Stimulated activated CD8-positive, alpha-beta memory T cell treated with anti-CD3 and anti-CD28 coated beads, Interleukin-7, amount 100 ng/mL, for 24 hours (primary cell): ENCODE results near the gene DDX28.
A peak's percentile ranks its signal among the peaks of the same experiment; 100 is the strongest.

Experiments
- DNase-seq: peaks from one replicate; pipeline ENCODE4 v3.0.0-alpha.2; 2020; ENCODE audit warnings: low read depth

DDX28 gene, protein sequence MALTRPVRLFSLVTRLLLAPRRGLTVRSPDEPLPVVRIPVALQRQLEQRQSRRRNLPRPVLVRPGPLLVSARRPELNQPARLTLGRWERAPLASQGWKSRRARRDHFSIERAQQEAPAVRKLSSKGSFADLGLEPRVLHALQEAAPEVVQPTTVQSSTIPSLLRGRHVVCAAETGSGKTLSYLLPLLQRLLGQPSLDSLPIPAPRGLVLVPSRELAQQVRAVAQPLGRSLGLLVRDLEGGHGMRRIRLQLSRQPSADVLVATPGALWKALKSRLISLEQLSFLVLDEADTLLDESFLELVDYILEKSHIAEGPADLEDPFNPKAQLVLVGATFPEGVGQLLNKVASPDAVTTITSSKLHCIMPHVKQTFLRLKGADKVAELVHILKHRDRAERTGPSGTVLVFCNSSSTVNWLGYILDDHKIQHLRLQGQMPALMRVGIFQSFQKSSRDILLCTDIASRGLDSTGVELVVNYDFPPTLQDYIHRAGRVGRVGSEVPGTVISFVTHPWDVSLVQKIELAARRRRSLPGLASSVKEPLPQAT

DNA sequence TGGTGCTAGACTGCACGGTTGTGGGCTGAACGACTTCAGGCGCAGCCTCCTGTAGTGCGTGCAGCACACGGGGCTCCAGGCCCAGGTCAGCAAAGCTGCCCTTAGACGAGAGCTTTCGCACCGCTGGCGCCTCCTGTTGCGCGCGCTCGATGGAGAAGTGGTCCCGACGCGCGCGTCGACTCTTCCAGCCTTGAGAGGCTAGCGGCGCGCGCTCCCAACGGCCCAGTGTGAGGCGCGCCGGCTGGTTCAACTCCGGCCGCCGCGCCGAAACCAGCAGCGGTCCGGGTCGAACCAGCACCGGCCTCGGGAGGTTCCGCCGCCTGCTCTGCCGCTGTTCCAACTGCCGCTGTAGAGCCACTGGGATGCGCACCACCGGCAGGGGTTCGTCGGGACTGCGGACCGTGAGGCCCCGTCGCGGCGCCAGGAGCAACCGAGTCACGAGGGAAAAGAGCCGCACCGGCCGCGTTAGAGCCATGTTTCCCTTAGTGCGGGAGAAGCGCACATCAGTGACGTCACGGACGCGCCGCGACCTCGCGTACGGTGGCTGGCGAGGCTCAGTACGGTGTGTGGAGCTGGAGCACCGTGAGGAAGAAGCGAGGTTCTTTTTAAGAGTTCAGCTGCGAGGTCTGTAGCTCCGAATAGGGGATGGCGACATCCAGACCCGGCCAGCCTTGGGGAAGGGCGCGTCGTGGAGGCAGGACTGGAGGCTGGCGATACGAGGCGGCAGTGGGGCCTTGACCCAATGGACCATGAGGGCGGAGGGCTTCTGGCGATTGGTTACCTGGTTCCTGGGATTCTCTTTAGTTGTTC, at the start of gene DDX28, which contains the start of gene DUS2:
Gene DDX28, minus strand, starts transcription at position 505 of the 810 bp plus-strand sequence. Its CDS starts 30 bp downstream, at position 475.
Gene DUS2, plus strand, starts transcription at position 557 of the 810 bp plus-strand sequence. CDS start 14,740 bp downstream, outside the sequence.
- DNase-seq, result peak; percentile 93

DNA sequence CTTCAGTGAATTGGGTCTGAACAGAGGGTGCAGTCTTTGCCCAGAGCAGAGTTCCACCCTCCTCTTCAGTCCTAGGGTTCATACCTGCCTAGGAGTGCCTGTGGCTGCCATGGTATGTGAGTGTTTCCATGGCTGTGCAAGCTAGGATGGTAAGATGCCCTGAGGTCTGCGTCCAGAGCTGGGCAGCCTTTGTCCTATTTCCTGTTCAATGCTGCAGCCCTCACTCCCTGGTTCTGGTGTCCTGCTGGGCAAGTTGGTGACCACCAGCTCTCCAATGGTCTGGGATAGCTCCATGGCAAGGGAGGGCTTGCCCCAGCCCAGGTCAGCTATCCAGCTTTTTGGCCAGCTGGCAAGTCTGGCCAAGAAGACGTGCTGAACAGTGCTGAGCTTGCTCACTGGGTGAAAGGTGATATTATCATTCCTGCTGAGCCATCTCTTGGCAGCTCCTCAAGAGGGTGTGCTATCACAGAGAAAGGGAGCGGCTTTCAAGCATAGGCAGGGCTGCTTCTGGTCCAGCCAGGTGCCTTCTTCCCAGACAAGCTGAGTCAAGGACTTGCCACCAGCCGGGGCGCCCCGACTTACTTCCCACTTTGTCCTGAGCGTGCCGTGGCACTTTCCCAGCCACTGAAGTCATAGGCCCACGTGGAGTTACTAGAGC, 49.1 kb upstream of the DDX28 start:
- DNase-seq, result no peak

DNA sequence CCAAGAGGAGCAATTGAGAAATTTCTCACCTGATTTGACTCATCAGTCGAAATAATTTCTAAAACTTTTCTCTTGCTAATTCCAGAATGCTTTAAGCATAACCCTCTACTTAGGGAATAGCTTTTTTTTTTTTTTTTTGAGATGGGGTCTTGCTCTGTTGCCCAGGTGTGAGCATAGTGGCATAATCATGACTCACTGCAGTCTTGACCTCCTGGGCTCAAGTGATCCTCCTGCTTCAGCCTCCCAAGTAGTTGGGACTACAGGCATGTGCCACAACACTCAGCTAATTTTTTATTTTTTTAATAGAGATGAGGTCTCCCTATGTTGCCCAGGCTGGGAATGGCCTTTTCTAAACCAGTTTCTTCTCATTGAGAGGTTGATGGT, 48.5 kb upstream of the DDX28 start:
- no peak for DNase-seq

DNA sequence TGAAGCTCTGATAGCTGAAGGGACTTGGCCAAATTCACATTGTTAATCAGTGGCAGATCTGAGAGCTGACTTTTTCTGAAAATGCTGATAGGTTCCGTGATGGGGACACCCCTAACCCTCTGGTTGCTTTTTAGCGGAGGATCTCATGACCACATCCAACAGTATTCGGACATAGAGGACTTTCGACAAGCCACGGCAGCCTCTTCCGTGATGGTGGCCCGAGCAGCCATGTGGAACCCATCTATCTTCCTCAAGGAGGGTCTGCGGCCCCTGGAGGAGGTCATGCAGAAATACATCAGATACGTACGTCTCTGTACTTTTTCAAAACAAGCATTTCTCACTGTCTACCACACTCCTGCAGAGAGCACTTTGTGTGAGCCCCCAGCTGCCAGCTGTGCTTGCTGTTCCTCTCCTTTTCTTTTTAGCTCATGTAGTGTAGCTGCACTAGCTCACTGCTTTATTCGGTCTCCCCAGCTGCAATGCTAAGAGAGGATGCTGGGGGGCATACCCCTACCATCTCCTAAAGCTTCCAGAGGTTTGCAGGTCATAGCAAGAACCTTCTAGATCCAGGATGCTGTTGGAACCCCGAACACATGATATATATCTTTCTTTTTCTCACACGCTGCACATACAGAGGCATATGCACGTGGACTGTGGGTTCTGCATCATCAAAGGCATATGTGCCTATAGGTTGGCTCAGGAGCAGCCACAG, 47.9 kb upstream of the DDX28 start:
- no peak for DNase-seq

DNA sequence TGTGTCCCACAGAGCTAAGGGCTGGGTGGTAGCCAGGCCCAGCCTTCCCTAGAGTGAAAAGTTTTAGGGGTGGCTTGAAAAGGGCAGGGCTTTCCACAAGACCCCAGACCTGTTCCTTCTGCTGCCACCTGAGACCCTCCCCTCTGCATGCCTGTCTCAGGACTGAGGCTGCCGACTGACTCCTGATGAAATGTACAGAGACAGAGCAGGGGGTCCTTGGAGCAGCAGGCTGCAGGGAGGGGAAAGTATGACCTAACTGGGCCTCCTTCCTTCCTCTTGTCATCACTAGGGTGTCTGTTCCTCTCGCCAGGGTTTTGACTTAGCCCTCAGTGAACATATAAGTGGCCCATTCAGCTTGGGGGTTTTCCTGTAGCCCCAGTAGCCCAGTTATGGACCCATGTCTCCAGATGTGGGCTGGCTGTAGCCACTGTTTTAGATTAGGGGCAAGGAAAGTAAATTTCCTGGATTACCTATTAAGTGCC, 47.3 kb upstream of the DDX28 start:
- DNase-seq, result no peak

DNA sequence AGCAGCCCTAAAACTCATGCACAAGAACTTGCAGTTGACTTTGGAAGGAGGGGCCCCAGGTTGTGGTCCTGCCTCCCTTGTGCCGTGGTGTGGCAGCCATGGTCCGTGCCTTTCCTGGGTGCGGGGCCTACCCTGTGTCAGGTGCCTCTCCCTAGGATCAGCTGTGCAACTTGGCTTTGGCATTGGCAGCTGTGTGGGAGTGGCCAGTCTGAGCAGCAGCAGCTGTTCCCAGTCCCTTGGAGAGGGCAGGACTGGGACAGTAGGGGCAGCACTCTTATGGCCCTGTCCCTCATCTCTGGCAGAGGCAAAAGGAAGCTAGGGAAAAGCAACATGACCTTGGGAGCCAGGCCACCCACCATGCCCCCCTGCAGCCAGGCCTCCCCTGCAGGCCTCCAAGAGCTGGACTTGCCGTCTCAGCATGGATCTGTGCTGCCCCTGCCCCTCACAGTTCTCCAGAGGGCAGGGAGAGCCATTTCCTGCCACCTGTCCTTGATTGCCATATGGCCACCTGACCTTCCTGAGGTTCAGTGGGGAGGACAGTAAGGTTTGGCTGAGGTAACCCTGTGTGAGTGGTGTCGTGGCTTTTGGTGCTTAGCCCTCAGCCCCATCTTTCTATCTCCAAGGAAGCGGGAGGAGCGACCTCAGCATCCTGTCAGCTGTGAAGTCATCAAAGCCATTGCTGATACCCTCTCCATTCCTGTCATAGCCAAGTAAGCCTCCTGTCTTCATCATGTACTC, 46.6 kb upstream of the DDX28 start:
- no peak for DNase-seq

DNA sequence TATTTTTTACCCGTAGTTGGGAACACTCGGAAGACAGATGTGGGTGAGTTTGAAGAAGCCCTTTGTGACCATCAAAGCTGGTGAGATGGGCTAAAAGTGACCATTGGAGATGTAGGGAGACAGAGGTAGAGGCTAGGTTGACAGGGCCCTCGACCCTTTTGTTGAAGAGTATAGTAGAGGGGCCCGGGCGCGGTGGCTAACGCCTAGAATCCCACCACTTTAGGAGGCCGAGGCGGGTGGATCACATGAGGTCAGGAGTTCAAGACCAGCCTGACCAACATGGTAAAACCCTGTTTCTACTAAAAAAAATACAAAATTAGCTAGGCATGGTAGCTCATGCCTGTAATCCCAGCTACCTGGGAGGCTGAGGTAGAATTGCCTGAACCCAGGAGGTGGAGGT, 45.9 kb upstream of the DDX28 start:
- DNase-seq, result no peak

DNA sequence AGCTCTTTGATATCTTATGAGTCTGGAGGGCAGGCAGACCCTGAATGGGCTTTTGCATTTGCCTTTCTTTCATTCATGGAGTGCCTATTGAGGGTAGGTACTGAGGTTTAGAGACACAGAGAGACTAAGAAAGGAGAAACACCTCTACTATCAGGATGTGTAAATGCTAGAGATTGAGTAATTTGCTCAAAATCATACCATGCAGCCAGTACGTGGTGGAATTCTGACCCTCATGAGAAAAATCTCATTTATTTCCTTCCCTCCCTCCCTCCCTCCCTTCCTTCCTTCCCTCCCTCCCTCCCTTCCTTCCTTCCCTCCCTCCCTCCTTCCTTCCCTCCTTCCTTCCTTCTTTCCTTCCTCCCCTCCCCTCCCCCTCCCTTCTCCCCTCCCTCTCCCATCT, 43.7 kb upstream of the DDX28 start:
- no peak for DNase-seq

DNA sequence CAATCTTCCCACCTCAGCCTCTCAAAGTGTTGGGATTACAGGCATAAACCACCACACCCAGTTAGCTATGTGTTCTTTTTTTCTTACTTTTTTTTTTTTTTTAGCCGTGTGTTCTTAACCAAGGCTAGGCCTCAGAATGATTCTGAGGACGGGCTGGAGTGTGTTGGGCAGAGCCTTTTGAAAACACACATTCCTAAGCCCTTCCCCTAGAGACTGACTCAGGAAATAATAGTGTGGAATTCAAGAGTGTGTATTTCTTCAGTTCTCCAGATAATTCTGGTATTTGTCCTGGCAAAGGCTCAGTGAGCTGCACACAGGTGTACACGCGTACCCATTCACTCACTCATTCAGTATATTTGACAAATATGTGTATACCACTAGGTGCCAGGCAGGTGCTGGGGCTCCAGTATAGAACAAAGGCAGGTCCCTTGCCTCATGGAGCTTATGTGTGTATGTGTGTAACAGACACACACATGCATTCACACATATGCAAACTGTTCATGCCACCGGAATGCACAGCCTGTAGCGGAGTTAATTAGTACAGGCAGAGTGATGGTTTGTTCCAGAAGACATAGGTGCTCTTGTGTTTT, 42.8 kb upstream of the DDX28 start:
- no peak for DNase-seq

DNA sequence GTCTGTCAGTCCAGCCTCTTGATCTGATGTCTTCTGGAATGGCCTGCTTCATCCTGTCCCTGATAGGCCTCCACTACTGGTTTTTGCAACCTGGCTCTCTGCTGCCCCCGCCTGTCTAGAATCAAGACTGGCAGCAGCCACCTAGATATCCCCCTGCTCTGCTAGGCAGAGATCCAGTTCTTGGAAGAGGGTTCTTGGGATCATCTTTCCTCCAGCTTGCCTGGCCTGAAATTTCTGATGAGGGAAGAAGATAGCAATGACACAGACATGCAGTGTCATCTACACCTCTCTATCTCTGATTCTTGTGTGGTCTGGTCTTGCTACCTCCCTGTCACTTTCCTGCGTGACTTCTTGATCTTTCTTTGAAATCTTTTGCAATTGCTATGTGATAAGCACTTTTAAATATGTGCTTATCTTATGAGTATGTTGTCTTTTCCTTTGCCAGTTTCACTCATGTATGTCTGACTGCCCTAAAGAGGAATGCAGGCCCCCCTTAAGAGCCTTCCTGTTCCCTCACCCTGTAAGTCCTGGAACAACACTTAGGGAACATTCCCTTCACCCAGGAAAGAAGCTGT, 41.8 kb upstream of the DDX28 start:
- DNase-seq, result peak; percentile 46

DNA sequence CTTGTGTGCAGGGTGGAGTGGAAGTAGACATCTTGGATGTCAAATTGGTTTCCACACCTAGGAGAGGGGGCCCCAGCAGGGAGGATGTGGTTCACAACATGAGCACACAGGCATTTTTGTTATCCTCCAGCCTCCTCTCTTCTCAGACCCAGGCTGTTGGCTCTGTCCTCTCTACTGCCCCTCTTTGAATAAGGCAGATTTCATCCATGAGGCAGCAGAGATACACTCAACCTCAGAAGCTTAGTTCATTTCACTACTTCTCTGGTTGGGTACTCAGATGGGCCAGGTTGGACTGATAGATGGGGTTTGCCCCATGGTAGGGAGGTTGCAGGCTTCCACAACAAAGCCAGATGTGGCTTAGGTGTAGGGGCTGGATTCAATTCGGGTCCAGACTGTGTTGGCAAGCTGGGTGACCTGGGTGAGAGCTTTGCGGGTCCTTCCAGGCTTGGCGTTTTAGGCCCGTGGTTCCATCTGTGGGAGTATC, 39.9 kb upstream of the DDX28 start:
- no peak for DNase-seq

DNA sequence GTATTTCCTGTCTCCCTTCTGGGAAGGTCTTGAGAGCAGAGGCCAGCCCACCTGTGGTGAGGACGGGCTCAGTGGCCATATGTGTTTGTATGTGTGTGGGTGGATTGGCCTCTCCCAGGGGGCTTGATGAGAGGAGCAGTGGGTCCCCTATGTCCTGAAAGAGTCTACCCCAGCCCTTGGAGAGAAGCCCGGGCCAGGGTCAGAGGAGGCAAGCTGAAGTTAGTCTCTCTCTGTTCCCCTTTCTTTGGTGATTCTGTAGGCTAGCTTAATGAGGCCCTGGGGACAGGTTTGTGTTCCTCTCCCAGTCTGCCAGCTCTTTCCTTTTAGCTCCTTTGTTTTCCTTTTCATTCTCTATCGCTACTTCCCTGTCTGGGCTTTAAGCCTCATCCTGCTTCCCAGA, 38.4 kb upstream of the DDX28 start:
- no peak for DNase-seq

DNA sequence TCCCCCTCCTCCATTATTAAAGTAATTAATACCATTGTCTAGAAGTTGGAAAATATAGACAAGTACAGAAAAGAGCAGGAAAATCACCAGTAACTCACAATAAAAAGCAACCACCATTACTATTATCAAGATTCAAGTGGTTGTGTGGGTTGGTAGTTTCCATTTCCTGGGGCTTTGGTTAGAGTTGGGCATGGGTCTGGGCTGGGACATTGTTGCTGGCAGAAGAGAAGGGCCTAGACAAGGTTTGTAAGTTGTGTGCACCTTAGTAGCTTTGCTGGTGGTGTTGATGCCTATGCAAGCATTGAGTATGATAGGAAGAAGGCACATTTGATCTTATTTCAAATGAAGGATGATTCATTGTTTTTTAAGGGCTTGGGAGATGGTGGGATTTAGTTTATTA, 36.8 kb upstream of the DDX28 start:
- no peak for DNase-seq

DNA sequence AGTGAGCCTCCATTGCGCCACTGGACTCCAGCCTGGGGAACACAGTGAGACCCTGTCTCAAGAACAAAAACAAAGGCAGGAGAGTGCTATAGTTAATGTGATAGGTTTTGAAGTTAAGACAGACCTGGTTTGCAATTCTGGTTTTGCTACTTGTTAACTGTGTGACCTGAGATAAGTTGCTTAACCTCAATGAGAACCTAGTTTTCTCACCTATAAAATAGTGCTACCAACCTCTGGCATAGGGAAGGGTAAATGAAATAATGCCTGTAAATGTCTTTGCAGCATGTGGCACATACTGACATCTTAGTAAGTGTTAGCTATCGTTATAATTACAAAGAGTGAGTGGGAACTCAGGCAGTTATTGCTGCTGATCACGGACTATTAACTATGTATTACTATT, 32.4 kb upstream of the DDX28 start:
- no peak for DNase-seq

DNA sequence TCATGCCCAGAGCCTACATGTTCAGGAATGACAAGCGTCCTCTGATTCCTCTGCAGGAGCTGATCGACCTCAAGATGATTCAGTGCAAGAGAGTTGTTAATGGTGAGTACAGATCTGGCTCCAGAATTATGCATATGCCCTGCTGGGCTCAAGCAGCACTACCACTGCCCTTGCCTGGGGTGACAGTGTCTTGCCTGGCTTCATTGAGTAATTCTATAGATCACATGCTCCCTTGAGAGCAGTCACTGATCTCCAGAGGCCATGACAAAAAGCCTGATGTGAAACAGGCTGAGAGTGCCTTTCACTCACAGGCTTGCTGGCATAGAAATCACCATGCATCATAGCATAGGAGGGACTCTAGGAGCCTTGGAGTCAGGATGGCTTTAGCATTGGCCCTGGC, 26.4 kb upstream of the DDX28 start:
- DNase-seq, result no peak

DNA sequence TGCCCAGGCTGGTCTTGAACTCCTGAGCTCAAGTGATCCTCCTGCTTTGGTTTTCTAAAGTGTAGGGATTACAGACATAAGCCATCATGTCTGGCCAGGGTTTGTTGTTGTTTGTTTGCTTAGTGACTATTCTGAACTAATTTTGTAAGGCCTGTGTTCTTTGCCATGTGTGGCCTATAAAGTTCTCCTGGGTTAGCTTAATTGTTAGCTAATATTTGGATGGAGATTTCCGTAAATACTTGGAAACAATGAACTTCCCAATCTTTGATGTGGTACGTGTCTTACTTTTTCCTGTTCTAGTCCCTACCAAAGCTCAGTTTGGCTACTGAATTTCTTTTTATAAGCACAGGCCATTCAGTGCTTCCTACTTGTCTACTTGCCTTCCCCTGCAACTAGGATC, 25.0 kb upstream of the DDX28 start:
- no peak for DNase-seq

DNA sequence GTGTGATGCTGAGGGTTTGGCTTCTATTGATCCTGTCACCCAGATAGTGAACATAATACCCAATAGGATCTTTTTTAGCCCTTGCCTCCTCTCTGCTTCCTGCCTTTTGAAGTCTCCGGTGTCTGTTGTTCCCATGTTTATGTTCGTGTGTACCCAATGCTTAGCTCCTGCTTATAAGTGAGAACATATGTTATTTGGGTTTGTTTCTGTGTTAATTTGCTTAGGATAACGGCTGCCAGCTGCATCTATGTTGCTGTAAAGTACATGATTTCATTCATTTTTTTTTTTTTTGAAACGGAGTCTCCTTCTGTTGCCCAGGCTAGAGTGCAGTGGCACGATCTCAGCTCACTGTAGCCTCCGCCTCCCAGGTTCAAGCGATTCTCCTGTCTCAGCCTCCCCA, 23.1 kb upstream of the DDX28 start:
- DNase-seq, result no peak

DNA sequence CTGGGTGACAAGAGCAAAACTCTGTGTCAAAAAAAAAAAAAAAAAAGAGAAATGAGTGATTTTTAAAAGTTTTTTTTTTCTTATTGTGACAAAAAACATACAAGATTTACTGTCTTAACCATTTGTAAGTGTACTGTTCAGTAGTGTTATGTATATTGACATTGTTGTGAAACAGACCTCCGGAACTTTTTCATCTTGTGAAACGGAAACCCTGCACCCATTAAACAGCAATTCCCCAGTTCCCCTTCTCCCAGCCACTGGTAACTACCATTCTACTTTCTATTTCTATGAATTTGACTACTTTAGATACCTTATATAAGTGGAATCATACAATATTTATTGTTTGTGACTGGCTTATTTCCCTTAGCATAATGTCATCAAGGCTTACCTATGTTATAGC, 18.8 kb upstream of the DDX28 start:
- DNase-seq, result no peak

DNA sequence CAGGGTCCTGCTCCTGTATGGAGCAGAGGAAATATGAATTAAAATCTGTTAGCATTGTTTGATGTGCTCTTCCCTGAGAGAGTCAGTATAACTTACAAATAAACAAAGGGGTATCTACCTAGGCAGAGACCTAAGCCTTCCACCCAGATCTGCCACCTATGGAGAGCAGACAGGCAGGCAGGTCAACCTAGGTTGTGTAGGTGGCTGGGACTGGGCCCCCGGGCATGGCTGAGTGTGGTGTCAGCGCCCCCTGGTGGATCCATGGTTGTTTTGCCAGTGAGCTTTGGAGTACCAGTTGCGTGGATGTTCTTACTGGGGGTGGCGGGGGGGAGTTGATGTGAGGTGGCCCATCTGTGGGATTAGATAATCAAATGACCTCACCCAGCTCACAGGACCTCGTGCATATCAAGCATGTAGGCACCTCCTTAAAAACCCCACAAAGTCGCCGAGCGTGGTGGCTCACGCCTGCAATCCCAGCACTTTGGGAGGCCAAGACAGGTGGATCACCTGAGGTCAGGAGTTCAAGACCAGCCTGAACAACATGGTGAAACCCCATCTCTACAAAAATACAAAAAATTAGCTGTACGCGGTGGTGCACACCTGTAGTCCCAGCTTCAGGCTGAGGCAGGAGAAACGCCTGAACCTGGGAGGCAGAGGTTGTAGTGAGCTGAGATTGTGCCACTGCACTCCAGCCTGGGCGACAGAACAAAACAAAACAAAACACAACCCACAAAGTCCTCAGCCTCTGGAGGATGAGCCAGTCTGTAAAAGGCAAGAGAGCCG, 17.7 kb upstream of the DDX28 start:
- DNase-seq, result peak; percentile 74
